ENCODE results near the gene WWOX.

- no peak for TF ChIP-seq CTCF (IDR thresholded peaks at IDR 0.05)
- TF ChIP-seq POLR2A (IDR thresholded peaks at IDR 0.05): no peak
These were observed 524.9 kb downstream of the WWOX start for GRCh38 chr16:78624366-78624765.
